Muscle layer of colon (tissue), 2 donors: ENCODE data around the gene HMGN2.

Experiments used
- H3K27ac ChIP-seq: one replicate; pipeline ENCODE4 v1.7.0; 2013; ENCODE audit warnings: low read depth, mild to moderate bottlenecking, low read length, moderate library complexity
- H3K27me3 ChIP-seq, 2 donors: one replicate each; pipeline ENCODE4 v1.7.0; 2013; ENCODE audit warnings: low read length in 2 of 2, mild to moderate bottlenecking in 2 of 2; ENCODE audit not compliant: insufficient read depth in 2 of 2, control insufficient read depth in 1 of 2
- H3K36me3 ChIP-seq: one replicate; pipeline ENCODE4 v1.7.0; 2013; ENCODE audit warnings: mild to moderate bottlenecking, low read length; ENCODE audit not compliant: insufficient read depth
- H3K4me1 ChIP-seq: one replicate; pipeline ENCODE4 v1.7.0; 2013; ENCODE audit warnings: mild to moderate bottlenecking, low read length; ENCODE audit not compliant: insufficient read depth
- H3K4me3 ChIP-seq, 2 donors: one replicate each; pipeline ENCODE4 v1.7.0; 2013; ENCODE audit warnings: low read length in 2 of 2, low read depth in 1 of 2, mild to moderate bottlenecking in 1 of 2, moderate library complexity in 1 of 2
- H3K9ac ChIP-seq: one replicate; pipeline ENCODE4 v1.7.0; 2013; ENCODE audit warnings: low read length
- H3K9me3 ChIP-seq: one replicate; pipeline ENCODE4 v1.7.0; 2013; ENCODE audit warnings: mild to moderate bottlenecking, low read length
- donor health status: abdominal sarcoma.
- donor health status: Adenocarcinoma of cecum.

Gene HMGN2

DNA sequence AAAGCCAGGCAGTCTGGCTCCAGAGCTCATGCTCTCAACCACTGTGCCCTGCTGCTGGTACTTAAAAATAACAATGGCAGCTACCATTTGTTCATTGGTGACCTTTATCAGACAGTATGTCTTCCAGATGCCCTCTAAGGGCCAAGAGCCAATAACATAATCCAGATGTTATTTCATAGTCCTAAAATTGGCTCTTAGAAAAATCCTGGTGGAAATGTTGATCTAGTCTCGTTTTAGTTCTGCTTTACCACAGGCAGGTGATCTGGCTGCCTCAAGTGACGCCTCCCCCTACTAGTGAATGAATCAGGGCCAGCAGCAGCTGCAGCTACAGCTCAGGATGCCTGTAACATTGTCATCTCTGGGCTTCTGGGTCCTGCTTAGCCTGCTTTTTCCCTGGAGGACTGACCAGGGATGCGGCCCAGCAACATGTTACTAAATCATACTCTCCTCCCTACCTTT is 12.6 kb upstream of the HMGN2 start:
- Histone ChIP-seq H3K36me3 (peaks cover 33% of the 10 kb centered on the region), H3K27ac (no peak overlapping the region)

DNA sequence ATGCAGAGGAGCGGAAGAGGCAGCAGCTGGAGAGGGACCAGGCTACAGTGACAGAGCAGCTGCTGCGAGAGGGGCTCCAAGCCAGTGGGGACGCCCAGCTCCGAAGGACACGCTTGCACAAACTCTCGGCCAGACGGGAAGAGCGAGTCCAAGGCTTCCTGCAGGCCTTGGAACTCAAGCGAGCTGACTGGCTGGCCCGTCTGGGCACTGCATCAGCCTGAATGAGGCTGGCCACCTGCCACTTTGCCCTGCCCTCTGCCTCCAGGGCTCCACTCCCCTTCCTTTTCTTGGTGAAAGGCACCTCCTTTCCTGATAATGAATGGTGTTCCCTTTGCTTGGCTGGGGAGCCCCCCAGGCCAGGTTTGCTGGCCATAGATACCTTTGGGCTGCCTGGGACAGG is 3.3 kb upstream of the HMGN2 start:
- H3K9ac ChIP-seq: no peak overlapping the region
- no peaks in the 10 kb centered on the region for H3K27me3 ChIP-seq
- peaks cover 22% of the 10 kb centered on the region for H3K4me1 ChIP-seq
- no peaks in the 10 kb centered on the region for H3K9me3 ChIP-seq
- no peak overlapping the region for H3K4me3 ChIP-seq
- no peak overlapping the region for H3K27ac ChIP-seq
- H3K36me3 ChIP-seq: peaks cover 44% of the 10 kb centered on the region

More for the DNA sequence above, 12.6 kb upstream of the HMGN2 start:
- H3K27me3 ChIP-seq: no peaks in the 10 kb centered on the region
- H3K9me3 ChIP-seq: no peaks in the 10 kb centered on the region
- no peaks in the 10 kb centered on the region for H3K4me1 ChIP-seq
- no peak overlapping the region for H3K4me3 ChIP-seq
- H3K9ac ChIP-seq: no peak overlapping the region

DNA sequence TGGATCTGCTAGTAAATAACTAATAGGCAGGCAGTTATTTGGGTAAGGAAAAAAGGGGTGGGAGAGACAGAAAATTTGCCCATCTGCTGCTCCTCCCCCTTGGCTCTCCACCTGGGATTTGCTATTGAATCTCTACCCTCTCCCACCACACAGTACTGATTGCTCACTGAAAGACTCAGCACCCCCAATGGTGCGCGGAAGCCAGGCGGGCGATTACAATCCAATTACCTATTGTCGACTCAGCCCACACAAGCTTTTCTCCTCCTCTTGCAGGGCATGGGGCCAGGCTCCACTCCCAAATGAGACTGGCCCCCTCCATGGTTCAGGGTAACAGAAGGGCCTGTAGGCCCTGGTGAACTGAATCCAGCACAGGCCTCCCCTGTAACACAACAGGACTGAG is 2.7 kb upstream of the HMGN2 start:
- Histone ChIP-seq H3K9ac (no peak overlapping the region), H3K36me3 (peaks cover 45% of the 10 kb centered on the region), H3K9me3 (no peaks in the 10 kb centered on the region), H3K4me3 (no peak overlapping the region), H3K4me1 (peaks cover 28% of the 10 kb centered on the region), H3K27ac (no peak overlapping the region), H3K27me3 (no peaks in the 10 kb centered on the region)

DNA sequence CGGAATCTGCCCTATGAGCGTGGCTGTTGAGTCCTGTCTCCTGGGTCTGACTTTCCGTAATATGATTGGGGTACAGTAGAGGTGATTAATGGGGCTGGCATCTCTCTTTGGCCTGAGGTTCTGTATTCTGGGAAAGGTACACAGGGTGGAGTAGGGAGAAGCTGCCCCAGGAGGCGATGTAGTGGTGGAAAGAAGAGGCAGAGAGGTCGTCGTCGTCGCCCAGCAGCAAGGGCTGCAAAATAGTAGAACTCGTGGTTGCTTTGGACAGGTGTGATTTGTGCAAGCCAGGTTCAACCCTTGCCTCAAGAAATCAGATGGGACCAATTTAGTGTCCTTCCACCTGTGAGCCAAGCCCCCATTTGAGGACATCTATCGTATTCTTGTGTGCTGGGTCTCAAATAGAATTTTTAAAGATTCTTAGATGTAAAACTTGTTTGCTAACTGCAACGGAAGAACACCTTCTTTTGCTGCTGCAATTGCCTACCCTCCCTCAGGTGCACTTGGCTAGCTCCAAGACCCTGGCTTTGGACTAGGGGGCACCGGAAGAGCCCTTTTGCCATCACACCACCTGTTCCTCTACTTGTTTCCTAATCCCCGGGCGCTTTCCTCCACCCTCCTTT is 1.3 kb upstream of the HMGN2 start:
- peak overlapping the region; percentile 73 to 76 for H3K4me3 ChIP-seq
- H3K27me3 ChIP-seq: no peaks in the 10 kb centered on the region
- no peak overlapping the region for H3K9ac ChIP-seq
- H3K36me3 ChIP-seq: peaks cover 39% of the 10 kb centered on the region
- peaks cover 28% of the 10 kb centered on the region for H3K4me1 ChIP-seq
- H3K27ac ChIP-seq: no peak overlapping the region
- no peaks in the 10 kb centered on the region for H3K9me3 ChIP-seq

DNA sequence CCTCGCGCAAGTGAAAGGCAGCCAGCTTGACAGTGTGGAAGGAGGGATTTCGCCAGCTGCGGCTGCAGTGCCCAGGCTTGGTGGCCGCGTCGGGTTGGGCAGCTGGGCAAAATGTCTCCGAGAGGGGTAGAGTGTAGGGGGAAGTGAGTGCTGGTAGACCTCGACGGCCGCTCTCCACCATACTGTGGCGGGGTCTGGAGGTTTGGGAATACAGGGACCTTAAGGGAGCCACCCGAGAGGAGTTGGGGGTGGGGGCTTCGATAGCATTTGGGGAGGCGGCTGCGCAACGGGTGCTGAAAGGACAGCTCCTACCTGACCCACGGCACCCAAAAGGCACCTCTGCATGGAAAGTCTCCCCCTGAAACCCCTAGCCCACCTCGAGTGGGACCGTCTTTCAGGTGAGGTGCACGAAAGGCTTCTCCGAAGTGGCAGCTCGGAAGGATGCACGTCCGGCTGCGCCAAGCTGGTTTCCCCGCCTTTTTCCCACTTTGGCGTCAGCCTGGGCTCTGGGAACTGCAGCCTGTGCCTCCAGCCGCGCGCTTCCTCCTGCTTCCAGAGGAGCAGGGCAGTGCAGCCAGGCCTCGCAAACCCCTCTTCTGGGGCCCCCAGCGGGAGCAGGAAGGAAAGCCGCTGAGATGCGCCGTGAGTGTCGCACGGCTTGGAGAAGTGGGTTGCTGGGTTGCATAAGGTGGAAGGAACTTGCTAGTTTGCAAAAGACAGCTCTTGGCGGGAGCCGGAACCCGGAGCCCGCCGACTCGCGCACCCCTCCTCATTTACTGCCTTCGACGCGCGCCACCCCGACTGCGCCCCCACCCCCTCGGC is 531 bp upstream of the HMGN2 start:
- no peaks in the 10 kb centered on the region for H3K9me3 ChIP-seq
- peak overlapping the region; percentile 94 for H3K27ac ChIP-seq
- no peaks in the 10 kb centered on the region for H3K27me3 ChIP-seq
- peak overlapping the region; percentile 73 to 99 for H3K4me3 ChIP-seq
- peaks cover 37% of the 10 kb centered on the region for H3K36me3 ChIP-seq
- H3K4me1 ChIP-seq: peaks cover 28% of the 10 kb centered on the region
- no peak overlapping the region for H3K9ac ChIP-seq

DNA sequence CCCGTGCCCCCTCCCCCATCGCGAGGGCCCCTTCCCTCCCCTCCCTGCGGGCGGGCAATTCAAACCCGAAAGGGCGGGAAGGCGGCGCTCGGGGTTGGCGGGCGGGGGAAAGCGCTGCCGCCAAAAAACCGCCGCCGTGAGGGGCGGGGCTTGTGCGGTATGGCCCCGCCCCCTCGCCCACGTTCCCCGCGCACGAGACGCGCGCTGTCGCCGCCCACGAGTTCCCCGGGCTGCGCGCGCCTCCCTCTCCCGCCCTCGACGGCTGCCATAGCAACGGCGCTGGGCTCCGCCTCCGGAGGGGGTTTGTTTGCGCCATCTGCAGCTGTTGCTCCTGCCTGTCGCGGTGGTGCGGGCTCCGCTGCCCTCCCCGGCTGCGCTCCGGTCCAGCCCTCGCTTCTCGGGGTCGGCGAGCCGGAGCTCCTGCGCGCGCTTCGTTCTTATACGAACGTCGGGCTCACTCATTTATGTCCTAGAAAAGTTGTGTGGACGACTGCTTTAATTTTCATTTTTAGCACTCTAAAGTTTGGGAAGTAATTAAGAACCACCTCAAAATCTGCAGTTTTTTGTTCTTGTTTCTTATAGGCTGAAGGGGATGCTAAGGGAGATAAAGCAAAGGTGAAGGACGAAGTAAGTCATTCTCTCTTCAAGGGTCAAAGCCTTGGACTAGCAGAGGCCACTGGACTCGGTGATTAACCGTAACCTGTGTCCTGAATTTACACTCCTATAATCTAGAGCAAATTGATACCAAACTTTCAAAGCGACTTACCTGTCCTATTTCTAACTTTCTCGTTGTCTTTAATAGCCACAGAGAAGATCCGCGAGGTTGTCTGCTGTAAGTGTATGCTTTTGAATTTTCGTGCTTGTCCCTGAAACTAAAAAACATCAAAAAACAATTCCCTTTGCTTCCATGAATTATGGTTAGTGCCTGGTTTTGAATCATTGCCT is 933 bp downstream of the HMGN2 start:
- no peaks in the 10 kb centered on the region for H3K27me3 ChIP-seq
- H3K9me3 ChIP-seq: no peaks in the 10 kb centered on the region
- peaks cover 29% of the 10 kb centered on the region for H3K36me3 ChIP-seq
- H3K27ac ChIP-seq: peak overlapping the region; percentile 94
- peaks cover 28% of the 10 kb centered on the region for H3K4me1 ChIP-seq
- H3K9ac ChIP-seq: peak overlapping the region; percentile 58
- H3K4me3 ChIP-seq: peak overlapping the region; percentile 73 to 99

DNA sequence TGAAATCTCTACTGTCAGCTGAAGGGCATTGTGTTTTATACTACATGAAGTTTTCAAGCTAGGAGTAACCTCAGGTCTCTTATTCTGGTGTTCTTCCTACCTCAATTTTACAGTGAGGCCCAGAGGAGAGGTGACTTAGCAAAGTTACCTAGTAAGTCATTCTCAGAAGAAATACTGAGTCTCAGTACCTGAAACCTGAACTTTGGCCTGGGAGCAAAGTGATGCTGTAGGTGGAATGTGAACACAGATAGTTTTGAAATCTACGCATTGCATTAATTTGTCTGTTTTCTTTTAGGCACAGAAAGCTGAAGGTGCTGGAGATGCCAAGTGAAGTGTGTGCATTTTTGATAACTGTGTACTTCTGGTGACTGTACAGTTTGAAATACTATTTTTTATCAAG is 2.6 kb downstream of the HMGN2 start:
- no peaks in the 10 kb centered on the region for H3K9me3 ChIP-seq
- H3K36me3 ChIP-seq: peaks cover 36% of the 10 kb centered on the region
- H3K4me1 ChIP-seq: peaks cover 28% of the 10 kb centered on the region
- no peak overlapping the region for H3K9ac ChIP-seq
- no peaks in the 10 kb centered on the region for H3K27me3 ChIP-seq
- no peak overlapping the region for H3K27ac ChIP-seq
- no peak overlapping the region for H3K4me3 ChIP-seq

DNA sequence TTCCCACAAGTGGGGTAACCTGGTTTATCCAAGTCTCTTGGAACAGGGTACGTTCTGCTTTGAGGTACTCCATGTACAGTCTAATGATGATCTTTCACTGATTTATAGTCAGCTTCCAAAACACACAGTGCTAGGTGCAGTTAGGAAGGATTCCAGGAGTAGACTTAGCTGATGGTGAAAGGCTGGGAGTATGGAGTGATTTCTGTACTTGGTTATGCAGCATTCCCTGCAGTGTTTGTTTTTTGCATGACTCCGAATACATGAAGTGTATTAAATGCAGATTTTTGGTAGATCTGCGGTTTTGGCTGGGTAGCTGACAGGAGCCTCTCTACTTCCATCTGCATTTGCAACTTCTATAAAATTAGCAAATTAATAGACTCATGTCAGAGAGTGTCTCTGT is 3.7 kb downstream of the HMGN2 start:
- Histone ChIP-seq H3K9ac (no peak overlapping the region), H3K27ac (no peak overlapping the region), H3K36me3 (peaks cover 36% of the 10 kb centered on the region), H3K4me3 (no peak overlapping the region), H3K4me1 (peaks cover 23% of the 10 kb centered on the region), H3K27me3 (no peaks in the 10 kb centered on the region), H3K9me3 (no peaks in the 10 kb centered on the region)

DNA sequence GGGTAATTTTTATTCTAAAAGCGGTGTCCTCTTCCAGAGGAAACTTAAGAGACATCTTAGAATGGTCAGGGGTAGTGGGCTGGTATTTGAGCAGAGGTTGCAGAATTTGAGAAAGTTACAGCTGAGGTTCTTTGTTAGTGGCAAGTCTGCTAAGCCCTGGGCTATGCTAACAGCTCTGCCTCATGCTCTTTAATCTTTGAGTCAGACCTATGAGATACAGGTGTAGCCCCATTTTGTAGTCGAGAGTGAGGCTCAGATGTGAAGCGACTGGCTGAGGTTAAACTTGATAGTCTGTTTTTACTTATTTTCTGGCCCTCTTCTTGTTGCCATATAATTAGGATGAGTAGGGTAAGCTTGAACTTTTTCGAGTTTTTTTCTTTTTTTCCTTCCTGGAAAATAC is 4.7 kb downstream of the HMGN2 start:
- H3K27me3 ChIP-seq: no peaks in the 10 kb centered on the region
- peaks cover 41% of the 10 kb centered on the region for H3K36me3 ChIP-seq
- H3K4me3 ChIP-seq: no peak overlapping the region
- H3K4me1 ChIP-seq: peaks cover 14% of the 10 kb centered on the region
- H3K9me3 ChIP-seq: no peaks in the 10 kb centered on the region
- no peak overlapping the region for H3K9ac ChIP-seq
- H3K27ac ChIP-seq: no peak overlapping the region

DNA sequence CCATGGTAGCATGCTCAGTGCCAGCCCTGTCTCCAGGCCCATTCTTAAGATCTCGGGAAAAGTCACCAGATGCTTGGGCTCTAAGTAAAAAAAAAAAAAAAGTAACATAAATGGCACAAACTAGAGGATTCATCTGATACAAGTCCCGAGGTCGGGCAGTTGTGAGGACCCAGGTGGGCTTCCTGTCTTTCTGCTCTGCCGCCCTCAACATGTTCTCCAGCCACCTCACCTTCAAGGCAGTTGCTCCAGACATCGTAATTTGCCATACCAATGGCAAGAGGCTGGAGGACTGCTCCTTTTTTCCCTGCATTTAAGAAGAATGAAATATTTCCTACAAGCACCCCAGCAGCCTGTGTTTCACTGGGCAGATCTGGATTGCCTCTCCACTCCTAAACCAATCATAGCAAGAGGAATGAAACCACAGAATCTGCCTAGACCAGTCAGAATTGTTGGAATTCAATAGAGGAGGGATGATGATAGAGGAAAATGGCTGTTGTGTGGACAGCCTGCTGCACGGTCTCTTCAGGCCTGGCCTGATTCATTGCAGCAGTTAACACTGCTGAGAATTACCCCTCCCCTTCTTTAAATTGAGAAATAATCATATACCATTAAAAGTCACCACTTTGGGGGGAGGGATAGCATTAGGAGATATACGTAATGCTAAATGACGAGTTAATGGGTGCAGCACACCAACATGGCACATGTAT is 5.4 kb downstream of the HMGN2 start:
- H3K4me3 ChIP-seq: no peak overlapping the region
- H3K27ac ChIP-seq: no peak overlapping the region
- no peak overlapping the region for H3K9ac ChIP-seq
- no peaks in the 10 kb centered on the region for H3K9me3 ChIP-seq
- no peaks in the 10 kb centered on the region for H3K27me3 ChIP-seq
- H3K36me3 ChIP-seq: peaks cover 44% of the 10 kb centered on the region
- peaks cover 14% of the 10 kb centered on the region for H3K4me1 ChIP-seq

DNA sequence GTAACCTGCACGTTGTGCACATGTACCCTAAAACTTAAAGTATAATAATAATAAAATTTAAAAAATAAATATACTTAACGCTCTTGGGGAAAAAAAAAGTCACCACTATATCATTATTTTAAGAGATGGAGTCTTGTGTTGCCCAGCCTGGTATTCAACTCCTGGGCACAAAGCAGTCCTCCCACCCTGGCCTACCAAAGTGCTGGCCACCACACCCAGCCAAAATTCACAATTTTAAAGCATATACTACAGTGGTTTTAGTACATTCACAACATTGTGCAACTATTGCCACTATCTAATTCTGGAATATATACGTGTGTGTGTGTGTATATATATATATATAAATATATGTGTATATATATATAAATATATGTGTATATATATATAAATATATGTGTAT is 5.9 kb downstream of the HMGN2 start:
- peaks cover 14% of the 10 kb centered on the region for H3K4me1 ChIP-seq
- peaks cover 46% of the 10 kb centered on the region for H3K36me3 ChIP-seq
- H3K9ac ChIP-seq: no peak overlapping the region
- no peak overlapping the region for H3K27ac ChIP-seq
- no peak overlapping the region for H3K4me3 ChIP-seq
- H3K27me3 ChIP-seq: no peaks in the 10 kb centered on the region
- H3K9me3 ChIP-seq: no peaks in the 10 kb centered on the region
